Vagina (tissue), 2 donors: ENCODE measurements around the gene PLEKHA8. TPM values are rescaled to one million over a fixed set of nuclear protein-coding genes. Genes with fewer than 3 reads are reported as not detected.

Experiments
- DNase-seq, 2 donors: peaks; one replicate each; pipeline ENCODE4 v3.0.0-alpha.2; 2017; ENCODE audit errors: extremely low spot score in 2 of 2
- H3K27ac ChIP-seq: fragments of 200-600 bp; sonication (generic); one replicate; pipeline ENCODE4 v1.5.1; 2019
- H3K27me3 ChIP-seq: fragments of 200-600 bp; sonication (generic); one replicate; pipeline ENCODE4 v1.5.1; 2019
- H3K36me3 ChIP-seq, 2 donors: fragments of 200-600 bp; sonication (generic); one replicate each; pipeline ENCODE4 v1.5.1; 2017 to 2019
- H3K4me1 ChIP-seq: fragments of 200-600 bp; sonication (generic); one replicate; pipeline ENCODE4 v1.5.1; 2019
- H3K4me3 ChIP-seq, 2 donors: fragments of 200-600 bp; sonication (generic); 1 replicate in 1 of 2; 2 replicates in 1 of 2; pipeline ENCODE4 v1.5.1; 2016 to 2019
- H3K9me3 ChIP-seq: fragments of 200-600 bp; sonication (generic); one replicate; pipeline ENCODE4 v1.5.1; 2019
- CTCF ChIP-seq, 3 experiments: fragments of 450-650 bp in 2 of 3; fragments of 200-600 bp in 1 of 3; sonication (generic) in 1 of 3; IDR thresholded peaks; one replicate each; pipeline ENCODE4 v1.5.1; 2017 to 2019; ENCODE audit warnings: antibody characterized with exemption in 3 of 3, mild to moderate bottlenecking in 2 of 3, moderate library complexity in 2 of 3
- POLR2A ChIP-seq, 2 donors: fragments of 450-650 bp; IDR thresholded peaks; one replicate each; pipeline ENCODE4 v1.6.1; 2017; ENCODE audit warnings: antibody characterized with exemption in 2 of 2, mild to moderate bottlenecking in 2 of 2, moderate library complexity in 2 of 2
- POLR2AphosphoS5 ChIP-seq, 2 donors: sonication (generic); formaldehyde crosslinking; IDR thresholded peaks; one replicate each; pipeline ENCODE4 v1.9.0; 2017; ENCODE audit warnings: antibody characterized with exemption in 2 of 2, mild to moderate bottlenecking in 2 of 2, low read depth in 1 of 2; ENCODE audit not compliant: insufficient read depth in 1 of 2
- intact Hi-C: fragments of 100-400 bp; cut with DNase I; formaldehyde crosslinking; loops from one replicate; pipeline ENCODE4 v1.15.1; 2023
- total RNA-seq: library from RNA; depleted of rRNA; stranded (reverse); fragments of >200 nt; gene quantifications from one replicate; pipeline ENCODE4 v1.2.3, GENCODE V29; 2016

Gene PLEKHA8
- total RNA-seq, 1 donor from 2014 or later, result 12.3 TPM

GRCh38 chr7:30150711-30151110 is 122.5 kb downstream of the PLEKHA8 start:
- TF ChIP-seq POLR2A (IDR thresholded peaks at IDR 0.05), result no peak
- TF ChIP-seq CTCF (IDR thresholded peaks at IDR 0.05), result no peak
- no peak for TF ChIP-seq POLR2AphosphoS5 (IDR thresholded peaks at IDR 0.05; ENCODE audit: insufficient read depth in 1 of 2, low read depth in 1 of 2)
- Histone ChIP-seq H3K4me3 (no peak overlapping the region), H3K27me3 (no peaks in the 10 kb centered on the region), H3K4me1 (peaks cover 18% of the 10 kb centered on the region), H3K9me3 (no peaks in the 10 kb centered on the region), H3K27ac (no peak overlapping the region), H3K36me3 (peaks cover 0 to 10% of the 10 kb centered on the region in 2 donors)
- no peak for DNase-seq
- intact Hi-C loops, result no loop called here

GRCh38 chr7:30154111-30154587 is 125.9 kb downstream of the PLEKHA8 start:
- DNase-seq, result no peak
- Histone ChIP-seq H3K4me1 (peaks cover 4% of the 10 kb centered on the region), H3K36me3 (peaks cover 0 to 10% of the 10 kb centered on the region in 2 donors), H3K9me3 (no peaks in the 10 kb centered on the region), H3K27ac (no peak overlapping the region), H3K27me3 (no peaks in the 10 kb centered on the region), H3K4me3 (no peak overlapping the region)
- TF ChIP-seq POLR2AphosphoS5 (IDR thresholded peaks at IDR 0.05; ENCODE audit: insufficient read depth in 1 of 2, low read depth in 1 of 2) (no peak), CTCF (IDR thresholded peaks at IDR 0.05) (no peak), POLR2A (IDR thresholded peaks at IDR 0.05) (no peak)
- intact Hi-C loops, result no loop called here

- H3K27ac ChIP-seq, result no peak overlapping the region
- no peak overlapping the region for H3K4me3 ChIP-seq
- DNase-seq, result no peak
- intact Hi-C loops, result no loop called here
- no peak for TF ChIP-seq POLR2A (IDR thresholded peaks at IDR 0.05)
- TF ChIP-seq POLR2AphosphoS5 (IDR thresholded peaks at IDR 0.05; ENCODE audit: insufficient read depth in 1 of 2, low read depth in 1 of 2), result no peak
- no peak for TF ChIP-seq CTCF (IDR thresholded peaks at IDR 0.05)
- no peaks in the 10 kb centered on the region for H3K9me3 ChIP-seq
- no peaks in the 10 kb centered on the region for H3K4me1 ChIP-seq
- H3K27me3 ChIP-seq, result no peaks in the 10 kb centered on the region
- H3K36me3 ChIP-seq, result peaks cover 0 to 10% of the 10 kb centered on the region in 2 donors
Observed at GRCh38 chr7:30155481-30155880, 127.3 kb downstream of the PLEKHA8 start.

GRCh38 chr7:30157204-30157603 is 129.0 kb downstream of the PLEKHA8 start:
- no peak overlapping the region for H3K4me3 ChIP-seq
- no peak for TF ChIP-seq POLR2A (IDR thresholded peaks at IDR 0.05)
- TF ChIP-seq POLR2AphosphoS5 (IDR thresholded peaks at IDR 0.05; ENCODE audit: insufficient read depth in 1 of 2, low read depth in 1 of 2), result no peak
- TF ChIP-seq CTCF (IDR thresholded peaks at IDR 0.05), result no peak
- no peak for DNase-seq
- H3K4me1 ChIP-seq, result peaks cover under 1% of the 10 kb centered on the region
- no peak overlapping the region for H3K27ac ChIP-seq
- peaks cover 0 to 10% of the 10 kb centered on the region in 2 donors for H3K36me3 ChIP-seq
- no peaks in the 10 kb centered on the region for H3K27me3 ChIP-seq
- intact Hi-C loops, result no loop called here
- no peaks in the 10 kb centered on the region for H3K9me3 ChIP-seq

- Histone ChIP-seq H3K4me3 (no peak overlapping the region), H3K9me3 (no peaks in the 10 kb centered on the region), H3K4me1 (peaks cover 19% of the 10 kb centered on the region), H3K27me3 (no peaks in the 10 kb centered on the region), H3K36me3 (peaks cover 0 to 5% of the 10 kb centered on the region in 2 donors), H3K27ac (no peak overlapping the region)
- intact Hi-C loops, result no loop called here
- TF ChIP-seq POLR2AphosphoS5 (IDR thresholded peaks at IDR 0.05; ENCODE audit: insufficient read depth in 1 of 2, low read depth in 1 of 2) (no peak), CTCF (IDR thresholded peaks at IDR 0.05) (no peak), POLR2A (IDR thresholded peaks at IDR 0.05) (no peak)
- no peak for DNase-seq
Observed at GRCh38 chr7:30159163-30159562, 131.0 kb downstream of the PLEKHA8 start.
